Measurements from ENCODE around the gene ICAM1.

GRCh38 chr19:10237702-10238101 lies 33.2 kb upstream of the ICAM1 start:
- TF ChIP-seq CTCF (conservative IDR thresholded peaks at IDR 0.05): no peak
- no peak for TF ChIP-seq EZH2 (IDR thresholded peaks at IDR 0.05; ENCODE audit: low read depth)

Data from PC-9 (cell line).